GM19397 (cell line): Measurements from ENCODE around the gene CORIN.

Experiments
- ATAC-seq: cut with Tn5 transposase; IDR thresholded peaks from one replicate; pipeline ENCODE4 v1.9.1; 2021; ENCODE audit warnings: mild to moderate bottlenecking, moderate library complexity; ENCODE audit not compliant: unreplicated experiment

Gene CORIN

GRCh38 chr4:47646372-47646771 lies 191.5 kb downstream of the CORIN start:
- ATAC-seq: no peak

- ATAC-seq: no peak
These were observed 194.0 kb downstream of the CORIN start for GRCh38 chr4:47643845-47644244.

- no peak for ATAC-seq
These were observed 194.7 kb downstream of the CORIN start for GRCh38 chr4:47642985-47643760.

GRCh38 chr4:47642191-47642830 lies 195.6 kb downstream of the CORIN start:
- ATAC-seq: no peak

- ATAC-seq: no peak
These were observed 196.1 kb downstream of the CORIN start for GRCh38 chr4:47641755-47642154.

GRCh38 chr4:47640911-47641310 lies 197.0 kb downstream of the CORIN start:
- no peak for ATAC-seq

GRCh38 chr4:47639531-47639930 lies 198.3 kb downstream of the CORIN start:
- ATAC-seq: no peak

GRCh38 chr4:47631161-47631560 lies 206.7 kb downstream of the CORIN start:
- no peak for ATAC-seq

GRCh38 chr4:47624031-47624441 lies 213.8 kb downstream of the CORIN start:
- ATAC-seq: no peak

GRCh38 chr4:47621181-47621580 lies 216.7 kb downstream of the CORIN start:
- ATAC-seq: no peak

GRCh38 chr4:47619691-47620090 lies 218.2 kb downstream of the CORIN start:
- no peak for ATAC-seq

GRCh38 chr4:47617607-47618006 lies 220.3 kb downstream of the CORIN start:
- ATAC-seq: no peak

GRCh38 chr4:47615385-47615784 lies 222.5 kb downstream of the CORIN start:
- ATAC-seq: no peak

- no peak for ATAC-seq
These were observed 225.5 kb downstream of the CORIN start for GRCh38 chr4:47612116-47613023.

GRCh38 chr4:47606482-47606881 lies 231.4 kb downstream of the CORIN start:
- ATAC-seq: no peak

- no peak for ATAC-seq
These were observed 239.0 kb downstream of the CORIN start for GRCh38 chr4:47598896-47599295.

- ATAC-seq: no peak
These were observed 239.5 kb downstream of the CORIN start for GRCh38 chr4:47598320-47598719.

- ATAC-seq: no peak
These were observed 240.2 kb downstream of the CORIN start for GRCh38 chr4:47597696-47598095.

- ATAC-seq: no peak
These were observed 247.5 kb downstream of the CORIN start for GRCh38 chr4:47590325-47590724.

GRCh38 chr4:47579235-47579634 lies 258.6 kb downstream of the CORIN start:
- no peak for ATAC-seq

GRCh38 chr4:47577779-47578553 lies 259.9 kb downstream of the CORIN start:
- no peak for ATAC-seq
